Activated T-cell treated with anti-CD3 and anti-CD28 coated beads, Interleukin-2, amount 50 U/mL, for 48 hours (primary cell): ENCODE results near the gene DMPK.
A peak's percentile ranks its signal among the peaks of the same experiment; 100 is the strongest.
"Not testable (repeated sequence)": the region's sequence is repeated elsewhere in the genome, so short reads cannot be mapped to it uniquely, and the experiment has no call there.

ENCODE experiments used
- DNase-seq, 2 experiments: peaks; one replicate each; pipeline ENCODE4 v3.0.0-alpha.2; 2020

The DMPK gene

DNA sequence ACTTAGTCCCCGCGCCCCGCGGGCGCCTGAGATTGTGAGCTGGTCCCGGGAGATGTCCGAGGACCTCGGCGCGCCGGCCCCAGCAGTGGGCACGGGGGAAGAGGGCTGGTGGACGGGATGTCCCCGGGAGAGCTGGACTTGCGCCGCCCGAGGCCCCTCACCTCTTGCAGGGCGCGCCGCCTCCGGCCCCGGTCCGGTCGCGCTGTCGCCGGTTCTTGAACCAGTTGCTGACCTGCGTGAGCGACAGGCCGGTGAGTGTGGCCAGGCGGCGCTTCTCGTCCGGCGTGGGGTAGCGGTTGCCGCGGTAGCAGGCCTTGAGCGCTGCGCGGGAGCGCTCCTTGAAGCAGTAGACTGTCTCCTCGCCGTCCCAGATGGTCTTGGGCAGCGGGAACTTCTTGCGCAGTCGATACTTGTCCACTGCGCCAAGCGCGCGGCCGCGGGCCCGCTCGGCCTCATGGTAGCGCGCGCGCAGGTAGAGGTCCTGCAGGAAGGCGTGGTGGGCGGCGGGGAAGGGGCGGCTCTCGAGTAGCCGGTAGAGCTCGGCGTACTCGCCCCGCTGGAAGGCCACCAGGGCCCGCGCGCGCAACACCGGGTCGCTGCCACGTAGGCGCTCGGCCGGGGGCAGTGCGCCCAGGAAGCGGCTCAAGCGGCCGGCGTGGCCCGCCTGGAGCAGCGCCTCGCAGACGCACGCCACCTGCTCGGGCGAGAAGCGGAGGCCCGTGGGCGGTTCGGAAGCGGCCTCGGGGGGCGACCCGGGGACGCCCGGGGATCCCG lies 14.2 kb downstream of the DMPK start:
- DNase-seq: peak; percentile 45 to 66

- no peak for DNase-seq
Observed at GRCh38 chr19:45767410-45767880, 14.8 kb downstream of the DMPK start.

DNA sequence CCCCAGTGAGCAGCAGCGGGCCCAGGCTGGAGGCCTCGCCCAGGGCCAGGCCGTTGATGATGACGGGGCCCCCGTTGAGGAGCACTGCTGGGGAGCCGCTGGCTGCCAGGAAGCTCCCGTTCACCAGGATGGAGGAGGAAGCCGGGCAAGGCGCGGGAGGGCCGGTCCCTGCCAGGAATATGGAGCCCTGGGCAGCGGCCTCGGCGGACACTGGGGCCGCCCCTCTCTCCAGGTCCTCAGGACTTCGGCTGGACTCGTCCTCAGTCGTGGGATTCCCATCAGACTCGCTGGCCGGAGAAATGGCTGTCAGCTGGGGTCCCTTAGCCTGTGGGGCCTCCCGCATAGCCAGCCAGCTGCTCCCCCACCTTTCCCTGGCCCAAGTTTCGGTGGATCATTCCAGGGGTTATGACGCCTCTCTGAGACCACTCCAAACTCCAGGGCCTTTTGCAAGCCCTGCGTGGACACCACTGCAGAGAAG lies 15.4 kb downstream of the DMPK start:
- no peak for DNase-seq

DNA sequence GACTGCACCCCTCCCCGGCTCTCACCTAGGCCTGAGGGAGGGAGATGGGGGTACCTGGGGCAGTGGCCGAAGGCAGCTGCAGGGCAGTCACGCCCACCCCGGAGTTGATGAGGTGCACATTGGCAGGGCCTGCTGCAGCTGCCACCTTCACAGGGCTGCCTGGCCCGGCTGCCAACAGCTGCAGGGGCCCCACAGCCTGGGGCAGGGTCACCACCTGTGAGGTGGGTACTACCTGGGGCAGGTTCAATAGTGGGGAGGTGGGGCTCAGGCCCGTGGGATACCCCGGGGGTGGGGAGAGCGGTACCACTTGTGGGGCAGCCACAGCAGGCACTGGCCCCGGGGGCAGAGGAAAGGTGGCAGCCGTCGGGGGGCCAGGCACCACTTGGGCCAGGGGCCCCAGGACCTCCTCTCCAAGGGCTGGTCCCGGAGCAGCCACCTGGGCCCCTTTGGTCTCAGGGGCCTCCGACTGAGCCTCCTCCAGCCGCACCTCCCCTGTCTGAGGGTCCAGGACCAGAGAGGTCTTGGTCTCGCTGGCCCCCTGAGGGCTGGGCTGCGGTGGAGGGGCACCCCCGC lies 15.9 kb downstream of the DMPK start:
- no peak for DNase-seq

GRCh38 chr19:45765702-45766295 lies 16.5 kb downstream of the DMPK start:
- DNase-seq: no peak

GRCh38 chr19:45764945-45765701 lies 17.2 kb downstream of the DMPK start:
- no peak for DNase-seq

DNA sequence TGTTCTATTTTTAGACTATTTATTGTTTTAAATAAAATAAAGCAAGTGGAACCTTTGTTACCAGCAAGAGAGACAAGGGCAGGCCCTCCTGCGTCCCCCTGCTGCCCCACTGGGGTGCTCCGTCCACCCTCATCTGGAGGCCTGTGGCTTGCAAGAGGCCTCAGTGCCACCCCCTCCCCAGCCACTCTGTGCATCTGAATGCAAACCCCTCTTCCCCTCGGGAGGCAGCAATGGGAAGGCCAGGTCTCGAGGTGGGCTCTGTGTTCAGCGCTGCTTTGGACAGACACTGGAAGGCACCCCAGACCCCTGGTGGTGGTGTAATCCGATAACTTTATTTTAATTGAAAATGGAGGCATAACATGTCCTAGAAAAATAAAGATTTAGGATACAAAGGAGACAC lies 17.8 kb downstream of the DMPK start:
- DNase-seq: no peak

DNA sequence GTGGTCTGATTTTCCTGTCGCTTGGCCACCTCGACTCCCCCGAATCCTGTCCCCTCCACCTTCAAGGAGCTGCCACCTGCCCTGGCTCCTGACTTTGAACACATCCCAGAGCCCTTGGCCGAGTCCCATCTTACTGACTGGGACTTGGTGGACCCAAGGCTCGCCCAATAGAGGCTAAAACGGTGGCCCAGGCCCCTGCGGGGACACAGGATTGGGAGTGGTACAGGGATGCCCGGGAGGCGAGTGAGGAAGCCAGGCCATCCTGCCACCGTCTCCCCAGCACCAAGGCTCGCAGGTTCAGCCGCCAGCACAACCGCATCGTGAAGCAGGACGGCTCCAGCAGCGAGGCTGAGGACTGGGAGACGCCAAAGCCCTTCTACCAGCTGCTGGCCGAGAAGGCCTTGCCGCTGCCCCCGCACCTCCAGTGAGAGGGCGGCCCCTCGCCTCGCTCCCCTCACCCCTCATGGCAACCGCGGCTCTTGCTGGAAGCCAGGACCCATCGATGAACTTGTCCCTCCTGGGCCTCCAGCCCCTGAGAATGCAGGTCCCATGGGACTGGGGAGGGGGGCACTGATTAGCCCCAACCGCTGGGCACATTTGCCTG lies 18.5 kb downstream of the DMPK start:
- DNase-seq: no peak

DNA sequence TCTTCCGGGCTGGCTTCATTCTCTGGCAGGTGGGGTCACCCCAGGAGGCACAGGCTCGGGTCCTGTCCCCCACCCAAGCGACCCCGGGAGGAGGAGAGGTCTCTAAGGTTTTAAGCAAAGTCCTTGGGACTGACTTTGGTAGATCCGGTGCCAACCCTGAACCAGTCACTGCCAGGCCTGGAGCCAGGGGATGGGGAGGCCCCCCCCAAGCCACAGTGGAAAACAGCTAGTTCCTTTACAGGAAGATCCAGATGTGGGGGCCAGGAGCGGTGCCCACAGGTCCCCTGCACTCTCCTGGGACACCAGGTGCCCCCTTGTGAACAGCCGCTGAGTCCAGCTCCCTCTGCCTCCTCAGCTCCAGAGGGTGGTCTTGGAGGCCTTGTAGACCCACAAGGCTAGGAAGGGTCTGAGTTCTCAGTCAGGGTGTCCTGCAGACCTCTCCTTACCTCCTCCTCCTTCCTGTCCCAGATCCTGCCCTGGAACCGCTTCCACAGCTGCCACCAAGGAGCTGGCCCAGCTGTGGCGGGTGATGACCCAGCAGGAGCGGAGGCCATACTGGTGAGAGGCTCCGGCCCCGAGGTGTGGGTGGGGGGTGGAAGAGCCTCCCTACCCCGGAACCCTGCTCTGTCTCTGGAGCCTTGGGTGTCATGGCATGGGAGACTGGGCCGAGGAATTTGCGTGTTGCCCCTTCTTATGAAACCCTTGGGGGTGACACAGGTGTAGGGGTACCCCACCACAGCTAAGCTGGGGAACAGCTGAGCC lies 19.2 kb downstream of the DMPK start:
- DNase-seq: no peak

GRCh38 chr19:45761714-45762113 lies 20.6 kb downstream of the DMPK start:
- DNase-seq: no peak

- no peak for DNase-seq
Observed at GRCh38 chr19:45758921-45759320, 23.4 kb downstream of the DMPK start.

- no peak for DNase-seq
Observed at GRCh38 chr19:45757695-45758094, 24.6 kb downstream of the DMPK start.

GRCh38 chr19:45754323-45754722 lies 28.0 kb downstream of the DMPK start:
- DNase-seq: no peak

DNA sequence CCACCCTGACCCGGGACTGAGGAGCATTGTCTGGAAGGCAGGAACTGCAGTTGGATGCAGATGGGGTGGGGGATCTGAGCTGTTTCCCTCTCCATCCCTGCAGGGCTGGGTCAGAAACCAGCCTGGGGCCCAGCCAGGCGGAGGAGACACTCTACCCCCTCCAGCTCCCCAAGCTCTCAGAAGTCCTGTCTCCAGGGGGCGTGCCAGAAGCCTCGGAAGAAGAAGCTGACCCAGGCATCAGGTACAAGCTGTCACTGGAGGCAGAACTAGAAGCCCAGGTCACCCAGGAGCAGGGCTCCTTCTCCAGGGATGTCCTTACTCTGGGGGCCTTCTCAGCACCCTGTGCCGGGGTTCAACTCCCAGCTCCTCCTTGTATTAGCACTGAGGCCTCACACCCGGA lies 28.7 kb downstream of the DMPK start:
- no peak for DNase-seq

DNA sequence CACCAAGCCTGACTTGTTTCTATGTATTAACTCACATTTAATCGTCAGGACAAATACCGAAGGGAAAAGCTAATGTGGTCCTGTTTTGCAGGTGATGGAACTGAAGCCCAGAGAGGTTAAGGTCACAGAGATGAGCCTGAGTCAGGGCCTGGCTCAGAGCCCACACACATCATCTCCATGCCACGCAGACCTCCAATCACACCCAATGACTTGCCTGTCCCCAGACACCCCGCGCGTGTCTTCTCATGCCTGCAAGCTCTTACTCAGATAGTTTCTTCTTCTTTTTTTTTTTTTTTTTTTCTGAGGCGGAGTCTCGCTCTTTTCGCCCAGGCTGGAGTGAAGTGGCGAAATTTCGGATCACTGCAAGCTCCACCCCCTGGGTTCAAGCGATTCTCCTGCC lies 29.7 kb downstream of the DMPK start:
- no peak for DNase-seq

DNA sequence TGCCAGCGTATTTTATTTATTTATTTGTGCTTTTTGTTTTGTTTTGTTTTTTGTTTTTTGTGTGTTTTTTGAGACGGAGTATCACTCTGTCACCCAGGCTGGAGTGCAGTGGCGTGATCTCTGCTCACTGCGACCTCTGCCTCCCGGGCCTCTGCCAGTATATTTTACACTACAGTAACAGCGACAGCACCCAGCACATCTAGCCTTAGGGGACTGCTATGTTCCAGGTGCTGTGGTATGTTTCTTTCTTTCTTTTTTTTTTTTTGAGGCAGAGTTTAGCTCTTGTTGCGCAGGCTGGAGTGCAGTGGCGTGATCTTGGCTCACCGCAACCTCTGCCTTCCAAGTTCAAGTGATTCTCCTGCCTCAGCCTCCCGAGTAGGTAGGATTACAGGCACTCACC lies 30.8 kb downstream of the DMPK start:
- not testable (repeated sequence) for DNase-seq

DNA sequence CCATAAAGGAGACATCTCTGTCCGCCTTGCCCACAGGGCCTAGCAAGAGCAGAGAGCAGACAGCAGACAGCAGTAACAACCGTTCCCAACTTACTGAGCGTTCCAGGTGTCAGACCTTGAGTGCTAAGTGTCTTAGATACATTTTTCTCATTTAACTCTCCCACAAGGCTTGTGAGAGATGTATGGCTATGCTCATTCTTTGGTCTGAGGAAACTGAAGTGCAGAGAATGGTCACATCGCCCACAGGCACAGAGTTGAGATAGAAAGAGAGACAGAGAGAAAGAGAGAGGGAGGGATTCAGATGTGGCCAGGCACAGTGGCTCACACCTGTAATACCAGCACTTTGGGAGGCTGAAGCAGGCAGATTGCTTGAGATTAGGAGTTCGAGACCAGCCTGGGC lies 34.8 kb downstream of the DMPK start:
- no peak for DNase-seq

- DNase-seq: no peak
Observed at GRCh38 chr19:45746866-45747265, 35.4 kb downstream of the DMPK start.

DNA sequence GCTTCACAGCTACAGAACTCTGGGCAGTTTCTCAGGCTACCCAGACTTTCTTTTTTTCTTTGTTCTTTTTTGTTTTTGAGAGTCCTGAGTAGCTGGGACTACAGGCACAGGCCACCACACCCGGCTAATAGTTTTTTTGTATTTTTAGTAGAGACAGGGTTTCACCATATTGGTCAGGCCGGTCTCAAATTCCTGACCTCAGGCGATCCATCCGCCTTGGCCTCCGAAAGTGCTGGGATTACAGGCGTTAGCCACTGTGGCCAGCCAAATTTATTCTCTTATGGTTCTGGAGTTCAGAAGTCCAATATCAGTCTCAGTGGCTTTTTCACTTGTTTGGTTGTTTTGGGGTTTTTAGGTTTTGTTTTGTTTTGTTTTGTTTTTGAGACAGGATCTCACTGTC lies 36.7 kb downstream of the DMPK start:
- DNase-seq: no peak

DNA sequence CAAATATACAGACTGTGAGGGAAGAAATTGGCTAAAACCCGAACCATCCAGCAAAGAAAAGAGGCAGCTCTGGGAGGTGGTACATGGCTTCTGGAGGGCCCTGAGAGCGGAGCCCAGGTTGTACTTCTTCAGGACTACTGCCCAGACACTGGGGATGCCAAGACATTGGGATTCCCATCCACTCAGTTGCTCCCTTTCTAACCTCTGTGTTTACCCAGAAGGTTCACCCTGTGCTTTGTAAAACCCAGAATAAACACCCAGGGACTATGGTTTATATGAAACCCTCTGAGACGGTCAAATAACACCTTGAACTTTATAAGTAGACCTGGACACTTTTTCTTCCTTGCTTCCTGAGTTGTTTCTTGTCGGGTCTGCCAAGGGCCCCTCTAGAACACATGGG lies 39.3 kb downstream of the DMPK start:
- no peak for DNase-seq

DNA sequence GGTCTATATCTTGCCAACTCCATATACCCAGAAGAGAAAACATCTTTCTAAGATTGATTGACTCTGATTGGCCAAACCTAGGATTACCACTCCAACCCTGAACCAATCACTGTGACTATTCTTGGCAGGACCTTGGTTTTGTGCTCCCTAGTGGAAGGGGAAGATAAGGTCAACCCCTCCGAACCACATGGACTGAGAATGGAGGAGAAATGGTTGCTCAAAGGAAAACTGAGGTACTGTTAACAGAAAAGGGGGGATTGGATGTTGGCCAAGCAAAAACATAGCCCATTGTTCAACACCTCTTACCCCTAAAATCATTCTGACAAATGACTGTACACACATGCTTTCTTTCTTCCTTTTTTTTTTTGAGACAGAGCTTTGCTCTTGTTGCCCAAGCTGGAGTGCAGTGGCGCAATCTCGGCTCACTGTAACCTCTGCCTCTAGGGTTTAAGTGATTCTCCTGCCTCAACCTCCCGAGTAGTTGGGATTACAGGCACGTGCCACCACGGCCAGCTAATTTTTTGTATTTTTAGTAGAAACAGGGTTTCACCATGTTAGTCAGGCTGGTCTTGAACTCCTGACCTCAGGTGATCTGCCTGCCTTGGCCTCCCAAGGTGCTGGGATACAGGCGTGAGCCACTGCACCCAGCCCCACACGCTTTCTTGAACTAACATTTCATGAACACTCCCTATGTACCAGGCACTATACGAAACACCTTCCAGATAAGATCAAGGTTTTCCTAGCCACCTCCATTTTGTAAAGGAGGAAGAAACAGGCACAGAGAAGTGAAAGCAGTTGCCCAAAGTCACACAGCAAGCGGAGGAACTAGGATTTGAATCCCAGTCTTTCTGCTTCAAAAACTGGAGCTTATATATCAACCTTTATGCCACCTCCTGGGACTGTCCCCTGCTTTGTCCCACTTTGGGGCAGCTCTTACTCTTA lies 42.5 kb downstream of the DMPK start:
- DNase-seq: no peak
